Panc1 (cell line): Measurements from ENCODE around the gene NUP210L. TPM values are rescaled to one million over a fixed set of nuclear protein-coding genes. Genes with fewer than 3 reads are reported as not detected.

Experiments
- ATAC-seq: fragments of 200-7000 bp; cut with Tn5 transposase; 2 replicates; pipeline ENCODE4 v1.9.1; 2020; ENCODE audit warnings: mild to moderate bottlenecking, moderate library complexity
- BruUV-seq: library from RNA; stranded (reverse); fragments of 400-500 nt; replicated peaks from 2 replicates; lab custom pipeline; 2021; lab: Mats Ljungman, UMichigan
- CTCF ChIA-PET: fragments of 300-600 bp; sonication (Branson Sonifier 250); formaldehyde crosslinking; loops from one replicate; lab custom pipeline; 2022; ENCODE audit warnings: antibody characterized with exemption; lab: Charles Lee
- POLR2A ChIA-PET: fragments of 300-600 bp; sonication (Branson Sonifier 250); formaldehyde crosslinking; loops from one replicate; lab custom pipeline; 2022; ENCODE audit warnings: antibody characterized with exemption; lab: Charles Lee
- DNase-seq: peaks from one replicate; pipeline ENCODE4 v3.0.0-alpha.2; 2010; ENCODE audit warnings: low read depth, low spot score
- H3K27ac ChIP-seq: 2 replicates; pipeline ENCODE4 v1.5.1; 2011; ENCODE audit warnings: mild to moderate bottlenecking, low read length, inconsistent platforms
- H3K27me3 ChIP-seq: fragments of 200-500 bp; sonication (Bioruptor generic); 2 replicates; pipeline ENCODE4 v1.6.0; 2014; ENCODE audit warnings: low read length, inconsistent platforms; ENCODE audit not compliant: control insufficient read depth, insufficient read depth
- H3K36me3 ChIP-seq: fragments of 200-500 bp; sonication (Bioruptor generic); 2 replicates; pipeline ENCODE4 v1.5.1; 2014; ENCODE audit warnings: inconsistent platforms, mild to moderate bottlenecking, low read length, moderate library complexity; ENCODE audit not compliant: control insufficient read depth, insufficient read depth
- H3K4me1 ChIP-seq: 2 replicates; pipeline ENCODE4 v1.5.1; 2011; ENCODE audit warnings: inconsistent platforms, mild to moderate bottlenecking, low read length, moderate library complexity; ENCODE audit not compliant: control insufficient read depth, insufficient read depth
- H3K4me3 ChIP-seq, 2 experiments: 2 replicates each; pipeline ENCODE4 v1.5.1; 2011 to 2012; ENCODE audit warnings: low read depth in 2 of 2, low read length in 2 of 2, mild to moderate bottlenecking in 2 of 2, inconsistent platforms in 1 of 2, moderate library complexity in 1 of 2
- H3K9me3 ChIP-seq: fragments of 200-500 bp; sonication (Bioruptor generic); 2 replicates; pipeline ENCODE4 v1.5.1; 2014; ENCODE audit warnings: low read depth, mild to moderate bottlenecking, inconsistent platforms, low read length, moderate library complexity; ENCODE audit not compliant: control insufficient read depth, insufficient read depth
- POLR2AphosphoS5 ChIP-seq: IDR thresholded peaks from 2 replicates; pipeline ENCODE4 v1.6.1; 2012; ENCODE audit warnings: mild to moderate bottlenecking, low read depth, low read length, moderate library complexity
- SIN3A ChIP-seq: IDR thresholded peaks from 2 replicates; pipeline ENCODE4 v1.6.1; 2012; ENCODE audit warnings: low read depth, mild to moderate bottlenecking, low read length, moderate library complexity, borderline replicate concordance; ENCODE audit not compliant: insufficient read depth
- TCF7L2 ChIP-seq: IDR thresholded peaks from 2 replicates; pipeline ENCODE4 v1.6.1; 2011; ENCODE audit warnings: mild to moderate bottlenecking, low read depth, low read length, inconsistent platforms
- in situ Hi-C: cut with HindIII; loops from 2 replicates; pipeline ENCODE4 v1.10.0; 2016; ENCODE audit warnings: low sequenced_read_pairs, low pct_unique_long_range_greater_than_20kb
- intact Hi-C: fragments of 100-400 bp; cut with micrococcal nuclease; formaldehyde crosslinking; loops from one replicate; pipeline ENCODE4 v1.10.0; 2022; ENCODE audit not compliant: unreplicated experiment
- total RNA-seq: library from RNA; stranded (reverse); gene quantifications from one replicate; pipeline ENCODE4 v1.2.1, GENCODE V29; 2021; ENCODE audit not compliant: unreplicated experiment
- TF ChIP-seq, protein P1 (sequence below): fragments of 450-650 bp; IDR thresholded peaks from 2 replicates; pipeline ENCODE4 v1.5.1; 2017; ENCODE audit warnings: mild to moderate bottlenecking
- TF ChIP-seq, protein P2 (sequence below), 2 experiments: IDR thresholded peaks; 2 replicates each; pipeline ENCODE4 v1.6.1; 2011 to 2012; ENCODE audit warnings: low read depth in 2 of 2, control low read depth in 1 of 2, low read length in 1 of 2, mild to moderate bottlenecking in 1 of 2, moderate library complexity in 1 of 2; ENCODE audit not compliant: insufficient read depth in 1 of 2

NUP210L gene
- total RNA-seq, 1 experiment from 2014 or later: 0.05 TPM

DNA sequence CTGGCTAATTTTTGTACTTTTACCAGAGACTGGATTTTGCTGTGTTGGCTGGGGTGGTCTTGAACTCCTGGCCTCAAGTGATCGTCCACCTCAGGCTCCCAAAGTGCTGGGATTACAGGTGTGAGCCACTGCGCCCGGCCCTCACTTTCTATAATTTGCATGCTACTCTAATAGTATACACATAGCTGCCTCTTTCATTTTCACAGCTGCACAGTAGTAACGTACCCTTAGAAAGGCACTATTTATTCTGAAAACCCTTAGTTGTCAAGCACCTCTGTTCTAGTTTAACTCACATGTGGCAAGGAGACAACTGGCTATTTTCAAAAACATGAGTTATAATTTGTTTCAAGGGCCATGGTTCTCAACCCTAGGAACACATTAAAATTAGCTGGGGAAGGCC, 19.8 kb upstream of the NUP210L start:
- H3K9me3 ChIP-seq: no peaks in the 10 kb centered on the region
- CTCF ChIA-PET: no interaction called here
- H3K27me3 ChIP-seq: no peaks in the 10 kb centered on the region
- H3K27ac ChIP-seq: no peak overlapping the region
- H3K36me3 ChIP-seq: peaks cover 40% of the 10 kb centered on the region
- POLR2A ChIA-PET: no interaction called here
- ATAC-seq: no peak
- no peak for DNase-seq
- no TSS peak for BruUV-seq
- H3K4me3 ChIP-seq: no peak overlapping the region
- H3K4me1 ChIP-seq: peaks cover 17% of the 10 kb centered on the region
- intact Hi-C loops: no loop called here
- TF ChIP-seq, protein P1, sequence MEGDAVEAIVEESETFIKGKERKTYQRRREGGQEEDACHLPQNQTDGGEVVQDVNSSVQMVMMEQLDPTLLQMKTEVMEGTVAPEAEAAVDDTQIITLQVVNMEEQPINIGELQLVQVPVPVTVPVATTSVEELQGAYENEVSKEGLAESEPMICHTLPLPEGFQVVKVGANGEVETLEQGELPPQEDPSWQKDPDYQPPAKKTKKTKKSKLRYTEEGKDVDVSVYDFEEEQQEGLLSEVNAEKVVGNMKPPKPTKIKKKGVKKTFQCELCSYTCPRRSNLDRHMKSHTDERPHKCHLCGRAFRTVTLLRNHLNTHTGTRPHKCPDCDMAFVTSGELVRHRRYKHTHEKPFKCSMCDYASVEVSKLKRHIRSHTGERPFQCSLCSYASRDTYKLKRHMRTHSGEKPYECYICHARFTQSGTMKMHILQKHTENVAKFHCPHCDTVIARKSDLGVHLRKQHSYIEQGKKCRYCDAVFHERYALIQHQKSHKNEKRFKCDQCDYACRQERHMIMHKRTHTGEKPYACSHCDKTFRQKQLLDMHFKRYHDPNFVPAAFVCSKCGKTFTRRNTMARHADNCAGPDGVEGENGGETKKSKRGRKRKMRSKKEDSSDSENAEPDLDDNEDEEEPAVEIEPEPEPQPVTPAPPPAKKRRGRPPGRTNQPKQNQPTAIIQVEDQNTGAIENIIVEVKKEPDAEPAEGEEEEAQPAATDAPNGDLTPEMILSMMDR: no peak
- no peak for TF ChIP-seq TCF7L2
- no peak for TF ChIP-seq SIN3A
- TF ChIP-seq, protein P2, sequence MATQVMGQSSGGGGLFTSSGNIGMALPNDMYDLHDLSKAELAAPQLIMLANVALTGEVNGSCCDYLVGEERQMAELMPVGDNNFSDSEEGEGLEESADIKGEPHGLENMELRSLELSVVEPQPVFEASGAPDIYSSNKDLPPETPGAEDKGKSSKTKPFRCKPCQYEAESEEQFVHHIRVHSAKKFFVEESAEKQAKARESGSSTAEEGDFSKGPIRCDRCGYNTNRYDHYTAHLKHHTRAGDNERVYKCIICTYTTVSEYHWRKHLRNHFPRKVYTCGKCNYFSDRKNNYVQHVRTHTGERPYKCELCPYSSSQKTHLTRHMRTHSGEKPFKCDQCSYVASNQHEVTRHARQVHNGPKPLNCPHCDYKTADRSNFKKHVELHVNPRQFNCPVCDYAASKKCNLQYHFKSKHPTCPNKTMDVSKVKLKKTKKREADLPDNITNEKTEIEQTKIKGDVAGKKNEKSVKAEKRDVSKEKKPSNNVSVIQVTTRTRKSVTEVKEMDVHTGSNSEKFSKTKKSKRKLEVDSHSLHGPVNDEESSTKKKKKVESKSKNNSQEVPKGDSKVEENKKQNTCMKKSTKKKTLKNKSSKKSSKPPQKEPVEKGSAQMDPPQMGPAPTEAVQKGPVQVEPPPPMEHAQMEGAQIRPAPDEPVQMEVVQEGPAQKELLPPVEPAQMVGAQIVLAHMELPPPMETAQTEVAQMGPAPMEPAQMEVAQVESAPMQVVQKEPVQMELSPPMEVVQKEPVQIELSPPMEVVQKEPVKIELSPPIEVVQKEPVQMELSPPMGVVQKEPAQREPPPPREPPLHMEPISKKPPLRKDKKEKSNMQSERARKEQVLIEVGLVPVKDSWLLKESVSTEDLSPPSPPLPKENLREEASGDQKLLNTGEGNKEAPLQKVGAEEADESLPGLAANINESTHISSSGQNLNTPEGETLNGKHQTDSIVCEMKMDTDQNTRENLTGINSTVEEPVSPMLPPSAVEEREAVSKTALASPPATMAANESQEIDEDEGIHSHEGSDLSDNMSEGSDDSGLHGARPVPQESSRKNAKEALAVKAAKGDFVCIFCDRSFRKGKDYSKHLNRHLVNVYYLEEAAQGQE (IDR thresholded peaks at IDR 0.05; ENCODE audit: insufficient read depth in 1 of 2, low read depth in 2 of 2, low read length in 1 of 2): no peak
- no peak for TF ChIP-seq POLR2AphosphoS5
- in situ Hi-C loops: no loop called here

DNA sequence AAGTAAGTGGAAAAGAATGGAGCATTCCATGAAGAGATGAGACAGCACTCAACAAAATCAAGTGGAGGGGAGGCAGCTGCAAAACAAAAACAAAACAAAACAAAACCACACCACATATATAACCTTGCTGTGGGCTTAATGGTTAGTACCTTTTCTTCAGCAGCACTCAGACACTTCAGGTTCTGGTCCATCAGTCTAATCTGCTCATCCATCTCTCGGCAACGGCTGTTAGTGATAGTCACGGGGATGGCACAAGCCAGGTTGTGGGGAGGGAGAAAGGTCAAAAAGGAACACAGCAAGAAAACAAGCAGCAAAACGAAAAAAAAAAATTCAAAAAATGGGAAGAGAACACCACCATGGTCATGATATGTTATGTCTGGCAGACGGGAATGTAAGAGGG, 17.0 kb upstream of the NUP210L start:
- no TSS peak for BruUV-seq
- CTCF ChIA-PET: no interaction called here
- intact Hi-C loops: no loop called here
- TF ChIP-seq SIN3A (no peak), POLR2AphosphoS5 (no peak), TCF7L2 (no peak)
- TF ChIP-seq, protein P2 (IDR thresholded peaks at IDR 0.05; ENCODE audit: insufficient read depth in 1 of 2, low read depth in 2 of 2, low read length in 1 of 2): no peak
- TF ChIP-seq, protein P1: no peak
- Histone ChIP-seq H3K27ac (no peak overlapping the region), H3K36me3 (peaks cover 58% of the 10 kb centered on the region), H3K4me1 (no peaks in the 10 kb centered on the region), H3K27me3 (no peaks in the 10 kb centered on the region), H3K4me3 (no peak overlapping the region), H3K9me3 (no peaks in the 10 kb centered on the region)
- in situ Hi-C loops: no loop called here
- POLR2A ChIA-PET: no interaction called here
- DNase-seq (no peak), ATAC-seq (no peak)
